Epithelial cell of prostate (primary cell): ENCODE results near the gene NOVA2.

ENCODE experiments used
- DNase-seq: peaks from one replicate; pipeline ENCODE4 v3.0.0-alpha.2; 2011; ENCODE audit warnings: low read depth, low spot score
- H3K27ac ChIP-seq: fragments of 450-650 bp; 2 replicates; pipeline ENCODE4 v1.5.1; 2017; ENCODE audit warnings: mild to moderate bottlenecking

Gene NOVA2, protein sequence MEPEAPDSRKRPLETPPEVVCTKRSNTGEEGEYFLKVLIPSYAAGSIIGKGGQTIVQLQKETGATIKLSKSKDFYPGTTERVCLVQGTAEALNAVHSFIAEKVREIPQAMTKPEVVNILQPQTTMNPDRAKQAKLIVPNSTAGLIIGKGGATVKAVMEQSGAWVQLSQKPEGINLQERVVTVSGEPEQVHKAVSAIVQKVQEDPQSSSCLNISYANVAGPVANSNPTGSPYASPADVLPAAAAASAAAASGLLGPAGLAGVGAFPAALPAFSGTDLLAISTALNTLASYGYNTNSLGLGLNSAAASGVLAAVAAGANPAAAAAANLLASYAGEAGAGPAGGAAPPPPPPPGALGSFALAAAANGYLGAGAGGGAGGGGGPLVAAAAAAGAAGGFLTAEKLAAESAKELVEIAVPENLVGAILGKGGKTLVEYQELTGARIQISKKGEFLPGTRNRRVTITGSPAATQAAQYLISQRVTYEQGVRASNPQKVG

DNA sequence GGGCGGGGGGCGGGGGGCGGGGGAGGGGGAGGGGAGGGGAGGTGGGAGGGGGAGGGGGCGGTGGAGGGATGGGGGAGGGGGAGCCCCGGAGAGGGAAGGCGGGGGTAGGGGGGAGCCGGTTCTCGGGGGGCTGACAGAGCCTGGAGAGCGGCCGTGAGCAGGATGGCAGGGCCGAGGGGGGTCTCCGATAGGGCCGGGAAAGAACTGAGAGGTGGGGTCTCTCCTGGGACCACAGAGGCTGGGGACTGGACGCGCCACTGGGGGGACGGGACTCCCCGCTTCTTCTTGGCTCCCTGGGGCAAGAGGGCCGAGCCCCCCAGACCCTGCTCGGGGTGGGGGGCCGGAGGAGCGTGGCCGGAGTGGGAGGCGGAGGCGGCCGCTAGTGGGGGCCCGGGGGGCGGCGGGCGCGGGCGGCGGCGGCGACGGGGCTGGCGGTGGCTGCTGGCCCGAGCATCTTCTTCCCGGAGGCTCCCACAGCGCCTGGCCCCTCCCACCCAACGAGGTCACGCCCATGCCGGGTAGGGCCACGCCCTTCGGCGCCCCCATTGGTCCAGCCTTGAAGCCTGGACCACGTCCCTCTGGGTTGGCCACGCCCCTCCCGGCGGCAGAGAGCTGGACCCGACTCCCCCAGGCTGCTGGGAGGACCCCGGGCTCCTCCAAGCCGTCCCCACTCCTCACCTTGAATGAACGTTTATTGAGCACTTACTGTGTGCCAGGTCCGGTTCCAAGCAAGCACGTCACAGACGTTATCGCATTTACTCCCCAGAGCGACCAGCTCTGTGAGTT lies at the start of gene NOVA2:
NOVA2 (minus strand) TSS at position 313 of the 786 bp plus-strand sequence. CDS start 514 bp downstream, outside the sequence.
- no peak for DNase-seq
- no peak within 1 kb of the TSS for H3K27ac ChIP-seq

DNA sequence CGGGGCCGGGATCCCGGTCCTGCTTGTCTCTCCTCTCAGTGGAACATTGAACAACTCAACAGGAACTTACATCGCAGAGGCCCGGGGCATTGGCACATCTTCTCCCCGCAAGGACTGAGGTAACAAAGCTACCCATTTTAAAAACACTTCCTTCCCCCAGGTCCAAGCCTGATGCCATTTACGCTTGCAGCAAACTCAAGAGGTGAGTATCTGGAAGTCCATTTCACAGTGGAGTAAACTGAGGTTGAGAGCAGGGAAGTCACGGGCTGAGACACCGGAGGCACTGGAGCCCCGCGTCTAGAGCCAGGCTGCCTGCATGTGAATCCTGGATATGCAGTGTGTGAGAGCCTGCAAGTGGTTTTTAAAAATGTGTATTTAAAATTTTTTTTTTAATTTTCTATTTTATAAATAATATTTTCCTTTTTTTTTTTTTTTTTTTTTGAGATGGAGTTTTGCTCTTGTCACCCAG lies 49.7 kb upstream of the NOVA2 start:
- DNase-seq: no peak

GRCh38 chr19:46022431-46023310 lies 49.0 kb upstream of the NOVA2 start, which contains the start of gene PGLYRP1:
Gene PGLYRP1, minus strand, starts transcription at chr19:46023053. Its CDS starts 32 bp downstream, at chr19:46023021.
- H3K27ac ChIP-seq: no peak within 1 kb of the TSS
- no peak for DNase-seq

More for the DNA sequence above, 49.7 kb upstream of the NOVA2 start:
- H3K27ac ChIP-seq: no peak overlapping the region

GRCh38 chr19:46022061-46022430 lies 48.4 kb upstream of the NOVA2 start:
- H3K27ac ChIP-seq: no peak overlapping the region
- no peak for DNase-seq

- DNase-seq: no peak
- no peak overlapping the region for H3K27ac ChIP-seq
Measured at GRCh38 chr19:46021531-46022041, 47.9 kb upstream of the NOVA2 start.

DNA sequence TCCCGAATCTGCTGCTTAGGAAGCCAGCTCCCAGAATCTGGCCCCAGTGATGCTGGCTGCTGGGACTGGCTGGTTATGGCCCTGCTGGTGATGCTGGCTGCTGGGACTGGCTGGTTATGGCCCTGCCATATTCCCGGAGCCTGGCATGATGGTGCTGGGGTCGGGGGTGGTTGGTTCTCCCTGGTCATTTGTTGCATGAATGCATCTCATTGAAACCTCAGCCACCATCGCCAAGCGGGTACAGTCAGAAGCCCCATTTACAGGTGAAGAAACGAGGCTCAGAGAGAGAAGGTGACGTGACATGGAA lies 47.1 kb upstream of the NOVA2 start:
- no peak overlapping the region for H3K27ac ChIP-seq
- no peak for DNase-seq

GRCh38 chr19:46019270-46019669 lies 45.6 kb upstream of the NOVA2 start:
- no peak for DNase-seq
- no peak overlapping the region for H3K27ac ChIP-seq

DNA sequence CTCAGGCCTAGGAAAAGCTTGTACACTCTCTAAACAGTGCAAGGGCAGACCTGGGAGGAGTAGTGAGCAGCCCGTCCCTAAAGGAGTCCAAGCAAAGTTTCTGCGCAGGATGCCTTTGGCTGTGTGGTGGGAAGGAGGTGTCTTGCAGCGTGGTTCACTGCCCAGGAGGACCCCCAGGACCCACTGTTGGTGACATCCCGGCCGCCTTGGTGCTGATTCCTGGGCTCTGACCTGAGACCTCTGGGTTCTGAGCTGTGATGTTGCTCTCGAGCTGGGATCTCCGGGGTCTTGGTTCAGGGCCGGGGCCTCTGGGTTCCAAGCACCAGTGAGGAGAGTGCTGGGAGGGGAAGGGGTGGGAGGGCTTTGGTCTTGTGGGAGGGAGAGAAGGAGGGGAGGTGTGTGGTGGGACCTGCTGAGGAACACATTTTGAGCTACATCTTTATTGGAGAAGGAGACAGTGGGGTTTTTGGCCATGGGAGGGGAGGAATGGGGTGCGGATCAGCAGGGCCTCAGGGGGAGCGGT lies 45.1 kb upstream of the NOVA2 start:
- DNase-seq: no peak
- no peak overlapping the region for H3K27ac ChIP-seq

- H3K27ac ChIP-seq: no peak overlapping the region
- DNase-seq: no peak
Measured at GRCh38 chr19:46017874-46018675, 44.4 kb upstream of the NOVA2 start.

- no peak overlapping the region for H3K27ac ChIP-seq
- DNase-seq: no peak
Measured at GRCh38 chr19:46017095-46017429, 43.4 kb upstream of the NOVA2 start.

GRCh38 chr19:46016426-46017094 lies 42.9 kb upstream of the NOVA2 start:
- H3K27ac ChIP-seq: no peak overlapping the region
- DNase-seq: no peak

DNA sequence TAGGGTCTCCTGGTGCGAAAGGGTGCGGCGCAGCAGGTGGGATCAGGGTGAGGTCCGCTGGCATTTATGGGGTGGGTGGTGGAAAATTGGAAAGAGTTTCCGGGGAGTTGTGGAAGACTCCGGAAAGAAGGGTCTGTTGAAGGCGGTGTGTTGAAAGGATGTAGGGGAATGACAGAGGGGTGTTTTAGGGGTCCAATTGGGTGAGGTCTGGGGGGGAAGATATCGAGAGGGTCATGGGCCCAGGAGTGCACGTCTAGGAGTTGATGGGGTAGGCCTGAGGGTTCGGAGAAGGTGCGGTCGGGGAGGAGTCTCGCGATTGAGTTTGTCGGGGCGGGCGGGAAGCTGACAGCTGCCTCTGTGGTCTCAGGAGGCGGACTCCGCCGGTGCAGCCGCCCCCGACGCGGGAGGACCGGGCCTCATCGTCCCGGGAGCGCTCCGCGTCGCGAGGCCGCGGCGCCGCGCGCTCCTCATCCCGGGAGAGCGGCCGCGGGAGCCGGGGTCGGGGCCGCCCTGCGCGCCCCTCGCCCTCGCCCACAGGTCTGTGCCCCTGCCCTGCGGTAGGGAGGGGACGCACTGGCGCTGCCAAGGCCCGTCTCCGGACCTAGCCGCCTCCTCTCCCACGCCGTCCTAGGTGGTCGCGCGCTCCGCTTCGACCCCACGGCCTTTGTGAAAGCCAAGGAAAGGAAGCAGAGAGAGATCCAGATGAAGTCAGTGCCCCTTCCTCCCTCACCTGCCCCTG lies 42.2 kb upstream of the NOVA2 start:
- no peak for DNase-seq
- H3K27ac ChIP-seq: no peak overlapping the region

GRCh38 chr19:46014941-46015686 lies 41.4 kb upstream of the NOVA2 start:
- H3K27ac ChIP-seq: no peak overlapping the region
- DNase-seq: no peak

DNA sequence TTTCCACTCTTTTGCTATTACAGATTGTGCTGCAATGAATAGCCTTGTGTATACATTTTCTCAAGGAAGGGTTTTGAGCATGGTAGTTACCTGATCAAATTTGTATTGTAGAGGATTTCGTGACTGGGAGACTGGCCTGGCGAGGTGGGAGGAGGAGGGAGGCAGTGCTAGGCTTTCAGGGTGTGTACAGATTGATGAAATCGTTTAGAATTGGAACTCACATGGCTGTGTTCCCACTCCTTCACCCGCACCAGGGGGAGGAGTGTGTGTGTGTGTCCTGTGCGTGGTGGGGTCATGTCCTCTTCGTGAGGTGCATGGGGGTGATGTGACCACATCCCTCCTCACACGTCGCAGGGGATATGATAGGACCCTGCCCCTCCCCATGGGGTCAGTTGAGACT lies 40.9 kb upstream of the NOVA2 start:
- DNase-seq: no peak
- no peak overlapping the region for H3K27ac ChIP-seq

- no peak for DNase-seq
- no peak overlapping the region for H3K27ac ChIP-seq
Measured at GRCh38 chr19:46009530-46010510, 36.2 kb upstream of the NOVA2 start.

DNA sequence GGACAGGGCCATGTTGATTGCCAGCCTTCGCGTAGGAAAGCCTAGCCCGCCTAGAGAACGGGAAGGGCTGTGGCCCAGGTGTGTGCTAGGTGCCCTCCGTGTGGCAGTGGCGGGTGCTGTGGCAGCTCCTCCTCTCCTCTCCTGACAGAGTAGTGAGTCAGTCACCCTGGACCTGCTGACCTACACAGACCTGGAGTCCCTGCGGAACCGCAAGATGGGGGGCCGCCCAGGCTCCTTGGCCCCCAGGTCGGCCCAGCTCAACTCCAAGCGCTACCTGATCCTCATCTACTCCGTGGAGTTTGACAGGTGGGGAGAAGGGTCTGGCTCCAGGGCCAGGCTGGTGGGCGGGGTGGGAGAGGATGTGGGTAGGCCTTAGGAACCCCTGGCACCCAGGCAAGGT lies 32.7 kb upstream of the NOVA2 start:
- no peak for DNase-seq
- H3K27ac ChIP-seq: no peak overlapping the region
